ENCODE data around the gene ZMIZ1.

Gene ZMIZ1

GRCh38 chr10:79105818-79106217 lies 37.1 kb downstream of the ZMIZ1 start:
- TF ChIP-seq CTCF (IDR thresholded peaks at IDR 0.05), result no peak
- peaks cover 4% of the 10 kb centered on the region for H3K36me3 ChIP-seq
- H3K4me3 ChIP-seq (ENCODE audit: low read depth in 1 of 2, low read length in 1 of 2), result no peak overlapping the region
- no peaks in the 10 kb centered on the region for H3K27me3 ChIP-seq
- no peak overlapping the region for H3K27ac ChIP-seq
- no peaks in the 10 kb centered on the region for H3K9me3 ChIP-seq
- peaks cover 0 to 6% of the 10 kb centered on the region in 2 experiments for H3K4me1 ChIP-seq (ENCODE audit: control insufficient read depth in 1 of 2, insufficient read depth in 1 of 2, low read depth in 1 of 2, low read length in 1 of 2)

- no peak overlapping the region for H3K4me3 ChIP-seq (ENCODE audit: low read depth in 1 of 2, low read length in 1 of 2)
- no peaks in the 10 kb centered on the region for H3K27me3 ChIP-seq
- TF ChIP-seq CTCF (IDR thresholded peaks at IDR 0.05), result no peak
- H3K36me3 ChIP-seq, result peaks cover 5% of the 10 kb centered on the region
- no peak overlapping the region for H3K27ac ChIP-seq
- no peaks in the 10 kb centered on the region for H3K9me3 ChIP-seq
- peaks cover 0 to 6% of the 10 kb centered on the region in 2 experiments for H3K4me1 ChIP-seq (ENCODE audit: control insufficient read depth in 1 of 2, insufficient read depth in 1 of 2, low read depth in 1 of 2, low read length in 1 of 2)
Observed at GRCh38 chr10:79106256-79107050, 37.7 kb downstream of the ZMIZ1 start.

DNA sequence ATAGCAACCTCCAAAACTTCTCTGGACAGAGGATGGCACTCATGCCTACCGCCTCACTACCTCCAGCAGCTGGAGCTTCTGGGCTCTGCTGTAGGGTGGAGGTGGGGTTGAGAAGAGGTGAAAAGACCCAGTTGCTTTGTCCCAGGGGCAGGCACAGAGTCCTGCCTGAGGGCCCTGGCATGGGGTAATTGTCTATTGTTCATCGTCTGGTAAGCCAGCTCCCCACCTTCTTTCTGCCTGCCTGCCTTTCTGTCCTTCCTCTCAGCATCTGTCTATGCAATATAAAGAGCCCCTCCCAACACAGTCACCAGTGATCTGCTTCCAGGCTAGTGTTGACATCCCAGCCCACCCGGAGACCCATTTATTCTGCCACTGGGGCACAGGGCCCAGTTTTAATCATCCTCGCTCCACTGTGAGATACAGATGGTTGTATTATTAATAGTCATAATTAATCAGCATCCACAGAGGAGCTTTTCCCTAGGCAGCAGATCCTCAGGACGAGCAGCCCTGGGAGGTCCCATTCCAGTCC lies 39.0 kb downstream of the ZMIZ1 start:
- Histone ChIP-seq H3K27ac (no peak overlapping the region), H3K4me3 (ENCODE audit: low read depth in 1 of 2, low read length in 1 of 2) (no peak overlapping the region), H3K27me3 (no peaks in the 10 kb centered on the region), H3K36me3 (peaks cover 5% of the 10 kb centered on the region), H3K9me3 (no peaks in the 10 kb centered on the region), H3K4me1 (ENCODE audit: control insufficient read depth in 1 of 2, insufficient read depth in 1 of 2, low read depth in 1 of 2, low read length in 1 of 2) (peaks cover 0 to 6% of the 10 kb centered on the region in 2 experiments)
- TF ChIP-seq CTCF (IDR thresholded peaks at IDR 0.05), result no peak

- Histone ChIP-seq H3K27me3 (no peaks in the 10 kb centered on the region), H3K27ac (no peak overlapping the region), H3K4me1 (ENCODE audit: control insufficient read depth in 1 of 2, insufficient read depth in 1 of 2, low read depth in 1 of 2, low read length in 1 of 2) (no peaks in the 10 kb centered on the region), H3K9me3 (no peaks in the 10 kb centered on the region), H3K36me3 (peaks cover 5% of the 10 kb centered on the region), H3K4me3 (ENCODE audit: low read depth in 1 of 2, low read length in 1 of 2) (no peak overlapping the region)
- TF ChIP-seq CTCF (IDR thresholded peaks at IDR 0.05), result no peak
Observed at GRCh38 chr10:79108728-79109127, 40.0 kb downstream of the ZMIZ1 start.

DNA sequence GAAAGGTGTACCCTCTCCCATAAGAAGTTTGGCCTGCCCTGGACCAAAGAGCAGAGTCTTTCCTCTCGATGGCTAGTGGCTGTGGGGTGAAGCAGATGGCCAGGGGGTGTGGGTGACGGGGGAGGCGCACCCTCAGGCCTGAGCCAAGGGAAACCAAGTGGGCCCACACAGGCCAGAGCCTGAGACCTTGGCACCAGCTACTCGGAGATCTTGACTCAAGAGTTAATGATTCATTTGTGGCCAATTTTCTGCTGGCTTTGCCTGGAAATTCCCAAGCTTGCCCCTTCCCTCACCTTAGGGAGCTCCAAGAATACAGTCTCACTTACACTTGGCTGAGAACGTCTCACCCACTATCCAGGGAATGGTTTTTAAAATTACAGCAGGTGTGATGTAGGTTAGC lies 42.7 kb downstream of the ZMIZ1 start:
- no peak overlapping the region for H3K4me3 ChIP-seq (ENCODE audit: low read depth in 1 of 2, low read length in 1 of 2)
- H3K9me3 ChIP-seq, result no peaks in the 10 kb centered on the region
- H3K27ac ChIP-seq, result no peak overlapping the region
- peaks cover 5% of the 10 kb centered on the region for H3K36me3 ChIP-seq
- H3K4me1 ChIP-seq (ENCODE audit: control insufficient read depth in 1 of 2, insufficient read depth in 1 of 2, low read depth in 1 of 2, low read length in 1 of 2), result no peaks in the 10 kb centered on the region
- TF ChIP-seq CTCF (IDR thresholded peaks at IDR 0.05), result no peak
- no peaks in the 10 kb centered on the region for H3K27me3 ChIP-seq

Data from neutrophil (primary cell).